Sigmoid colon (tissue), 7 donors: Measurements from ENCODE around the gene ST3GAL2. TPM values are rescaled to one million over a fixed set of nuclear protein-coding genes. Genes with fewer than 3 reads are reported as not detected.

ENCODE experiments used
- DNase-seq: peaks from one replicate; pipeline ENCODE4 v3.0.0-alpha.2; 2019
- H3K27ac ChIP-seq, 4 donors: fragments of 200-600 bp; sonication (generic); one replicate each; pipeline ENCODE4 v1.5.1; 2016 to 2019; ENCODE audit warnings: mild to moderate bottlenecking in 1 of 4
- H3K27me3 ChIP-seq, 3 donors: fragments of 200-600 bp; sonication (generic); one replicate each; pipeline ENCODE4 v1.5.1; 2019; ENCODE audit warnings: mild to moderate bottlenecking in 1 of 3
- H3K36me3 ChIP-seq, 4 donors: fragments of 200-600 bp; sonication (generic); one replicate each; pipeline ENCODE4 v1.5.1; 2016 to 2019
- H3K4me1 ChIP-seq, 4 donors: fragments of 200-600 bp; sonication (generic); one replicate each; pipeline ENCODE4 v1.5.1; 2017 to 2019
- H3K4me3 ChIP-seq, 4 donors: fragments of 200-600 bp; sonication (generic); one replicate each; pipeline ENCODE4 v1.5.1; 2017 to 2019; ENCODE audit warnings: mild to moderate bottlenecking in 2 of 4, moderate library complexity in 1 of 4
- H3K9me3 ChIP-seq, 4 donors: fragments of 200-600 bp in 3 of 4; sonication (generic) in 3 of 4; one replicate each; pipeline versions ENCODE4 v1.5.1 to v1.6.1; 2013 to 2019
- CTCF ChIP-seq, 4 experiments: fragments of 450-650 bp in 3 of 4; fragments of 200-600 bp in 1 of 4; IDR thresholded peaks; one replicate each; pipeline ENCODE4 v1.5.1; 2016 to 2019; ENCODE audit warnings: antibody characterized with exemption in 4 of 4, mild to moderate bottlenecking in 3 of 4, moderate library complexity in 2 of 4
- EP300 ChIP-seq, 4 donors: sonication (generic); formaldehyde crosslinking; IDR thresholded peaks; one replicate each; pipeline ENCODE4 v1.6.1; 2017; ENCODE audit warnings: antibody characterized with exemption in 4 of 4
- POLR2A ChIP-seq, 2 donors: fragments of 450-650 bp; IDR thresholded peaks; one replicate each; pipeline ENCODE4 v1.6.1; 2016; ENCODE audit warnings: antibody characterized with exemption in 2 of 2, mild to moderate bottlenecking in 2 of 2, moderate library complexity in 2 of 2
- POLR2AphosphoS5 ChIP-seq, 4 donors: sonication (generic); formaldehyde crosslinking; IDR thresholded peaks; one replicate each; pipeline ENCODE4 v1.6.1; 2017; ENCODE audit warnings: antibody characterized with exemption in 4 of 4
- WGBS, 2 donors: extraction: QIAGEN DNeasy Blood & Tissue Kit; methylation state at CpG; one replicate each; pipeline ENCODE4 v1.1.7; 2013; 5-methylcytosine and 5-hydroxymethylcytosine counted together
- intact Hi-C: fragments of 100-400 bp; cut with DNase I; formaldehyde crosslinking; loops from one replicate; pipeline ENCODE4 v1.15.1; 2023
- polyA plus RNA-seq, 3 donors: library from polyadenylated mRNA; stranded (reverse); fragments of 200-250 nt; gene quantifications; one replicate each; pipeline ENCODE4 v1.2.3, GENCODE V29; 2013
- total RNA-seq, 4 donors: library from RNA; depleted of rRNA; stranded (reverse); fragments of >200 nt; gene quantifications; one replicate each; pipeline ENCODE4 v1.1.0, GENCODE V29; 2016
- donor health status: healthy with polysubstance abuse.
- donor health status: Bipolar disorder and iron deficiency.
- donor health status: healthy.

ST3GAL2 gene
- total and polyA plus RNA-seq, 7 donors = 2.3 to 21.3 (median 14.0) TPM

GRCh38 chr16:70481929-70482536 is 43.1 kb upstream of the ST3GAL2 start:
- no peaks in the 10 kb centered on the region for H3K27me3 ChIP-seq
- H3K4me3 ChIP-seq = no peak overlapping the region
- DNase-seq = no peak
- TF ChIP-seq POLR2AphosphoS5 (IDR thresholded peaks at IDR 0.05) (no peak), POLR2A (IDR thresholded peaks at IDR 0.05) (no peak), CTCF (IDR thresholded peaks at IDR 0.05) (no peak), EP300 (IDR thresholded peaks at IDR 0.05) (no peak)
- intact Hi-C loops = no loop called here
- WGBS, 2 donors = 67 to 91% methylated on average over 7 of the region's 7 CpGs
- H3K9me3 ChIP-seq = no peaks in the 10 kb centered on the region
- no peak overlapping the region for H3K27ac ChIP-seq
- H3K4me1 ChIP-seq = no peaks in the 10 kb centered on the region
- peaks cover 9 to 82% (median 24%) of the 10 kb centered on the region in 4 donors for H3K36me3 ChIP-seq

GRCh38 chr16:70480127-70481105 is 41.5 kb upstream of the ST3GAL2 start:
- H3K27ac ChIP-seq = no peak overlapping the region
- intact Hi-C loops = no loop called here
- 81 to 89% methylated on average over 17 of the region's 17 CpGs for WGBS, 2 donors
- H3K4me3 ChIP-seq = no peak overlapping the region
- TF ChIP-seq CTCF (IDR thresholded peaks at IDR 0.05) (no peak), EP300 (IDR thresholded peaks at IDR 0.05) (no peak), POLR2A (IDR thresholded peaks at IDR 0.05) (no peak), POLR2AphosphoS5 (IDR thresholded peaks at IDR 0.05) (no peak)
- no peak for DNase-seq
- peaks cover 0 to 4% (median 0%) of the 10 kb centered on the region in 4 donors for H3K4me1 ChIP-seq
- H3K27me3 ChIP-seq = no peaks in the 10 kb centered on the region
- no peaks in the 10 kb centered on the region for H3K9me3 ChIP-seq
- H3K36me3 ChIP-seq = peaks cover 11 to 72% (median 27%) of the 10 kb centered on the region in 4 donors

DNA sequence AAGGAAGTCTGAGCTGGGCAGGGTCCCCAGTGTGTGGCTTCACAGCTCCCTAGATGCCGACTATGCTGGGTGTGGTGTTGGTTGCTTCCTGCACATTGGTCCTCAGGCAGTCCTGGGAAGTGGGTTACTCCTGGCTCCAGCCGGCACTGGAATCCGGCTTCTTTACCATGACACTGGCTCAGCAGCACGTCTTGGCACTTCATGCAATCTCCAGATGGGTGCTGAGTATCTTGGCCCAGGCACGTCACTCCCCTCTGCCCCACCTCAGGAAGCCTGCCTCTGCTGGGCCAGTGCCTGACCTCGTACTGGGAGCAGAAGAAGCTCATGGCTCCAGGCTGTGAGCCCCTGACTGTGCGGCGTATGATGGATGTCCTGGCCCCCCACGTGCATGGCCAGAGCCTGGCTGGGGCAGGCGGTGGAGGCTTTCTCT is 40.0 kb upstream of the ST3GAL2 start:
- intact Hi-C loops = no loop called here
- H3K4me1 ChIP-seq = peaks cover 0 to 4% (median 0%) of the 10 kb centered on the region in 4 donors
- peaks cover 20 to 85% (median 33%) of the 10 kb centered on the region in 4 donors for H3K36me3 ChIP-seq
- WGBS, 2 donors = 72 to 82% methylated on average over 10 of the region's 10 CpGs
- TF ChIP-seq POLR2AphosphoS5 (IDR thresholded peaks at IDR 0.05) (no peak), EP300 (IDR thresholded peaks at IDR 0.05) (no peak), CTCF (IDR thresholded peaks at IDR 0.05) (no peak), POLR2A (IDR thresholded peaks at IDR 0.05) (no peak)
- DNase-seq = no peak
- H3K9me3 ChIP-seq = no peaks in the 10 kb centered on the region
- H3K27ac ChIP-seq = no peak overlapping the region
- no peak overlapping the region for H3K4me3 ChIP-seq
- no peaks in the 10 kb centered on the region for H3K27me3 ChIP-seq

GRCh38 chr16:70478169-70478568 is 39.3 kb upstream of the ST3GAL2 start:
- TF ChIP-seq POLR2AphosphoS5 (IDR thresholded peaks at IDR 0.05) (no peak), CTCF (IDR thresholded peaks at IDR 0.05) (no peak), EP300 (IDR thresholded peaks at IDR 0.05) (no peak), POLR2A (IDR thresholded peaks at IDR 0.05) (no peak)
- Histone ChIP-seq H3K9me3 (no peaks in the 10 kb centered on the region), H3K4me3 (no peak overlapping the region), H3K27ac (no peak overlapping the region), H3K4me1 (peaks cover 0 to 4% (median 0%) of the 10 kb centered on the region in 4 donors), H3K27me3 (no peaks in the 10 kb centered on the region), H3K36me3 (peaks cover 17 to 85% (median 33%) of the 10 kb centered on the region in 4 donors)
- intact Hi-C loops = no loop called here
- DNase-seq = no peak
- WGBS, 2 donors = 93 to 94% methylated on average over 8 of the region's 8 CpGs
